Suprapubic skin (tissue), 4 donors: ENCODE results near the gene HIF1AN. TPM values are rescaled to one million over a fixed set of nuclear protein-coding genes. Genes with fewer than 3 reads are reported as not detected.

ENCODE experiments used
- DNase-seq, 2 donors: peaks; one replicate each; pipeline ENCODE4 v3.0.0-alpha.2; 2019; ENCODE audit warnings: low spot score in 2 of 2
- H3K27ac ChIP-seq: fragments of 200-600 bp; sonication (generic); one replicate; pipeline ENCODE4 v1.5.1; 2019
- H3K27me3 ChIP-seq: fragments of 200-600 bp; sonication (generic); one replicate; pipeline ENCODE4 v1.5.1; 2019
- H3K36me3 ChIP-seq: fragments of 200-600 bp; sonication (generic); one replicate; pipeline ENCODE4 v1.5.1; 2019
- H3K4me1 ChIP-seq: fragments of 200-600 bp; sonication (generic); one replicate; pipeline ENCODE4 v1.5.1; 2019
- H3K4me3 ChIP-seq: fragments of 200-600 bp; sonication (generic); one replicate; pipeline ENCODE4 v1.5.1; 2019; ENCODE audit warnings: mild to moderate bottlenecking
- H3K9me3 ChIP-seq: fragments of 200-600 bp; sonication (generic); one replicate; pipeline ENCODE4 v1.5.1; 2019
- EP300 ChIP-seq: sonication (generic); formaldehyde crosslinking; IDR thresholded peaks from one replicate; pipeline ENCODE4 v1.6.1; 2017; ENCODE audit warnings: antibody characterized with exemption
- POLR2A ChIP-seq, 2 donors: fragments of 450-650 bp; IDR thresholded peaks; one replicate each; pipeline ENCODE4 v1.6.1; 2017; ENCODE audit warnings: antibody characterized with exemption in 2 of 2, mild to moderate bottlenecking in 2 of 2, moderate library complexity in 2 of 2
- POLR2AphosphoS5 ChIP-seq, 3 donors: sonication (generic); formaldehyde crosslinking; IDR thresholded peaks; one replicate each; pipeline ENCODE4 v1.6.1; 2017; ENCODE audit warnings: antibody characterized with exemption in 3 of 3
- WGBS: methylation state at CpG from one replicate; pipeline ENCODE4 v1.1.5; 2018; 5-methylcytosine and 5-hydroxymethylcytosine counted together
- total RNA-seq, 4 donors: library from RNA; depleted of rRNA; stranded (reverse); fragments of >200 nt; gene quantifications; one replicate each; pipeline ENCODE4 v1.1.0, GENCODE V29; 2016
- TF ChIP-seq, protein P1 (sequence below), 2 donors: fragments of 200-600 bp in 1 of 2; fragments of 450-650 bp in 1 of 2; sonication (generic) in 1 of 2; IDR thresholded peaks; one replicate each; pipeline ENCODE4 v1.5.1; 2016 to 2019; ENCODE audit warnings: antibody characterized with exemption in 2 of 2, mild to moderate bottlenecking in 1 of 2, moderate library complexity in 1 of 2

The HIF1AN gene
- total RNA-seq, 4 donors from 2014 or later, result 13.5 to 43.5 (median 22.1) TPM

DNA sequence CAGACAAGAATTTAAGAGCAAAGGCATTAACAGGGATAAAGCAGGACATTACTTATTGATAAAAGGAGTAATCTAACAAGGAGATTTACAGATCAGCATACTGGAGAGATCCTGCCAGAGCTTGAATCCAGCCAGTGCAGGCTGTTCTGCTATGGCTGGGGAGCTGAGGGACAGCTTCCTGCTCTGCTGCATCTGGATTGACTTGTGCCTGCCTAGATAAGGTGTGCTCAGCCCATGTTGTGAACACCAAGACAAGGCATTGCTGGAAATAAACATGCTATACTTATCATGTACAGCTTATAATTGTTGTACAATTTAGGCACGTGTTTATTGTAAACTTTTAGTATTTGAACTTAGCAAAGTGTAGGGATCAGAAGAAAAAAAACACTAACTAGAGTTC lies 71.7 kb downstream of the HIF1AN start:
- Histone ChIP-seq H3K4me1 (no peaks in the 10 kb centered on the region), H3K27me3 (peaks cover 47% of the 10 kb centered on the region), H3K27ac (no peak overlapping the region), H3K4me3 (no peak overlapping the region), H3K9me3 (no peaks in the 10 kb centered on the region), H3K36me3 (no peaks in the 10 kb centered on the region)
- TF ChIP-seq POLR2AphosphoS5 (IDR thresholded peaks at IDR 0.05) (no peak), POLR2A (IDR thresholded peaks at IDR 0.05) (no peak), EP300 (no peak)
- TF ChIP-seq, protein P1, sequence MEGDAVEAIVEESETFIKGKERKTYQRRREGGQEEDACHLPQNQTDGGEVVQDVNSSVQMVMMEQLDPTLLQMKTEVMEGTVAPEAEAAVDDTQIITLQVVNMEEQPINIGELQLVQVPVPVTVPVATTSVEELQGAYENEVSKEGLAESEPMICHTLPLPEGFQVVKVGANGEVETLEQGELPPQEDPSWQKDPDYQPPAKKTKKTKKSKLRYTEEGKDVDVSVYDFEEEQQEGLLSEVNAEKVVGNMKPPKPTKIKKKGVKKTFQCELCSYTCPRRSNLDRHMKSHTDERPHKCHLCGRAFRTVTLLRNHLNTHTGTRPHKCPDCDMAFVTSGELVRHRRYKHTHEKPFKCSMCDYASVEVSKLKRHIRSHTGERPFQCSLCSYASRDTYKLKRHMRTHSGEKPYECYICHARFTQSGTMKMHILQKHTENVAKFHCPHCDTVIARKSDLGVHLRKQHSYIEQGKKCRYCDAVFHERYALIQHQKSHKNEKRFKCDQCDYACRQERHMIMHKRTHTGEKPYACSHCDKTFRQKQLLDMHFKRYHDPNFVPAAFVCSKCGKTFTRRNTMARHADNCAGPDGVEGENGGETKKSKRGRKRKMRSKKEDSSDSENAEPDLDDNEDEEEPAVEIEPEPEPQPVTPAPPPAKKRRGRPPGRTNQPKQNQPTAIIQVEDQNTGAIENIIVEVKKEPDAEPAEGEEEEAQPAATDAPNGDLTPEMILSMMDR (IDR thresholded peaks at IDR 0.05), result no peak
- DNase-seq, result no peak
- WGBS, result 38% methylated on average over 1 of the region's 1 CpG

Other genes starting within 250 kb of the HIF1AN start
- 10 to 100 TPM; 11.7 to 49.6 (median 36.2) TPM for gene BLOC1S2, start 249.3 kb upstream of the HIF1AN start, total RNA-seq
- not detected for gene PKD2L1, start 205.7 kb upstream of the HIF1AN start, total RNA-seq
- gene SCD, start 188.7 kb upstream of the HIF1AN start, total RNA-seq, result 10 to 100 TPM; 24.3 to 53.9 (median 49.7) TPM
- under 1 TPM in 1 of 4 donors, not detected in 3; 0.34 TPM for gene WNT8B, start 72.9 kb upstream of the HIF1AN start, total RNA-seq
- gene SEC31B, start 16.1 kb upstream of the HIF1AN start, total RNA-seq, result 10 to 100 TPM in 3 of 4 donors, 1 to 10 TPM in 1; 9.3 to 36.9 (median 12.7) TPM
- gene NDUFB8, start 6.1 kb upstream of the HIF1AN start, total RNA-seq, result 100 to 1,000 TPM; 156 to 176 (median 164) TPM
- gene PAX2, start 209.6 kb downstream of the HIF1AN start, total RNA-seq, result not detected